Activated CD4-positive, alpha-beta T cell treated with anti-CD3 and anti-CD28 coated beads, Interleukin-2, Interleukin-4, amounts not matched to agents 100 ng/mL and 50 ng/mL, durations not matched to agents 16 hours and 8 hours (primary cell): Measurements from ENCODE around the gene GPC5.
"Not testable (repeated sequence)": the region's sequence is repeated elsewhere in the genome, so short reads cannot be mapped to it uniquely, and the experiment has no call there.

Experiments
- DNase-seq: peaks from one replicate; pipeline ENCODE4 v3.0.0-alpha.2; 2020; ENCODE audit warnings: low spot score

Gene GPC5

DNA sequence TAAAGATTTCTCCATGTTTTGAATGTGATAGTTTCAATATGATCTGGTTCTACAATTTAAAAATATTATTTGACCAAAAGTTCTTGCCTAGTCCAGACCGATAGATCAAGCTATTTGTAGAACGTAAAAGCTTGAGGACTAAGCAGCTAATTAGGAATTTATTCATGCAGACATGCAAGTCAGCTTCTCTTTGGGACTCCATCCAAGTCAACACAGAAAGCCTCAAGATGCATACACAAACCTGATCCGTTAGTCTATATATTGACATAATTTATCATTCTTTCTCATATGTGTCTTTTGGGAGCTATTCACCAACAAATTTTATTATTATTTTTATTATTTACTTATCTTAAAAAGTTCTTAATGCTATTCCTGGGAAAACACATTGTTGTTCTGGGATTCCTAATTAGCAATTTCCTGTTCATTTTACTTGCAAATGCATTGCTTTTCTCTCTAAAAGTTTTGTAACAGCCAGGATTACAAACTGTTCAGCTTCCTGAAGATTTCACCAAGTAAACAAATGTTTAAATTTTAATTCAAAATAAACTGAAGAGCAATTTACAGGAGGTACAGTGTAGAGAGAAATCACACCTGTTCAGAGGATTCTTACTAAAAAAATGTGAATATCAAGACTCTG, 375.3 kb downstream of the GPC5 start:
- no peak for DNase-seq

DNA sequence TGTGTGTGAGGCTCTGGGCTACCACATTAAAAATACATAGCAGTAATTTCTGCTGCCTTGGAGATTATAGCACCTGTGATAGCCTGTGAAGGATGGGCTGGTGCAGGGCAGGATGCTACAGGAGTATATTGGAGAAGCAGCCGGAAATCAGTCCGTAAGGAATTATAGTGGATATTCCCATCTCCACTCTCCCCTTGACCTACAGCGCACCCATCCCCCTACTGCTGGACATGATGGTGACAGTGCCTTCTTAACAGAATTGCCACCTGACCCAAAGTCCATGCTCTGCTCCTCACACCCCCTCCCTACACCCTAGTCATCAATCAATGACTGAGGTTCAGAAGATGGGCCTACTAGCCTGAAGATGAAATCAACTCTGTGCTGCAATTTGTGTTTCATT, 376.0 kb downstream of the GPC5 start:
- DNase-seq, result no peak

DNA sequence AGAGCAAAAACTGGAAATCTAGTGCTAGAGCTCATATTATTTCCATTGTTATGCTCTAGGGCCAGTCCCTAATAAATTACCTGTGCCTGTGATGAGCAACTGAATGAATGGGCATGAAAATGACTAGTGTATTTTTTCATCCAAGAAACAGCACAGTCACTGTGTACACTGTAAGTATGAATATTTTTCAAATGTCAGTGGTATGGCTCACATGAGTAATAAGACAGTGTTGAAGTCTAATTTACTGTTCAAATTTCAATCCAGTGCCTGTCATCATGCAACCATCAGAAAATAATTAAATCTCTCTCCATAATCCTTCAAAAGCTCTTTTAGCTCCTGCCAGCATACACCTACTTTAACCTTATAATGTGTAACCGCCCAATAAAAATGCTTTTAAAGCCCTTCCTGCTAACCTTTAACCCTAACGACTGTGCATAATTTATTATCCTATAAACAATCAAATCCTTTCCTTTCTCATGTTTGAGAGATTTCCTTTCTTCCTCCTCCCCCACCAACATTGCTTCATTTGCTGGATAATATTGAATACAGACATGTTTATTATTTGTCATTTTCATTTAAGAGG, 378.3 kb downstream of the GPC5 start:
- DNase-seq, result no peak

DNA sequence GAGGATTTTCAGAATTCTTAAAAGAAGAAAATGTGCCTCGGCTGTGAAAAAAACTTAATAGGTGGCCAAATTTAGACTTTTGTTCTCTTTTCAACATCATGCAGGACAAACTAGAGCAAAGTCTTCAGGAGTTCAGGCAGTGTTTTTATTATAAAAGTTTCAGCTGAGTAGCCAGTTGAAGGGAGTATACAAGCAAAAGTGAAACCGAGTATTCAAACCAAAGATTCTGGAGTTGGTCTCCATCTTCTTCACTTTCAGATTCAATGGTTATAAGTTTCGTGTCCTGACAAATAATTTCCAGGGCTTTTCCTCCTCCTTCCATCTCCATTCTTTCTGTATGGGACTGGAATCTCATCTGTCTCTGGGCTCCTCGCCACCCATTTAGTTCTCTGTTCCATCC, 379.7 kb downstream of the GPC5 start:
- no peak for DNase-seq

DNA sequence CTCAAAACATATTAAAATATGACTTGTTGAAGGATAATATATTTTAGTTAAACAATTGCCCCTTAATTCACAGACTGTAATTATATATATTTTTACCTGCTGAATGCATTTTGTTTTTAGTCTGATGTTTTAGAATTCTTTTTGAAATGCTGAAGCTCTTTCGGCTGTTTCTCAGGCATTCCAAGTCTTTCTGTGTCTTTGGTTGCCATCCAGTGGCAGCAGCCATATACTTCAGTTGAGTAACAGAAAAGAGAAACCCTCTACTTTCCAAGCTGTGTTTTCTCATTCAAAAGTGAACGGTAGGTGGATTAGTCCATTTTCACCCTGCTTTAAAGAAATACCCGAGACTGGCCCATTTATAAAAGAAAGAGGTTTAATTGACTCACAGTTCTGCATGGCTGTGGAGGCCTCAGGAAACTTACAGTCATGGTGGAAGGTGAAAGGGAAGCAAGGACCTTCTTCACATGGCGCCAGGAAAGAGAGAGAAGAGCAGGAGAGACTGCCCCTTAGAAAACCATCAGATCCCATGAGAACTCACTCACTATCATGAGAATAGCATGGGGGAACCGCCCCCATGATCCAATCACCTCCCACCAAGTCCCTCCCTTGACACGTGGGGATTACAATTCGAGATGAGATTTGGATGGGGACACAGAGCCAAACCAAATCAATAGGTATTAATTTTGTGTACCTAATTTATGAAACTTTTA, 383.7 kb downstream of the GPC5 start:
- DNase-seq, result not testable (repeated sequence)

DNA sequence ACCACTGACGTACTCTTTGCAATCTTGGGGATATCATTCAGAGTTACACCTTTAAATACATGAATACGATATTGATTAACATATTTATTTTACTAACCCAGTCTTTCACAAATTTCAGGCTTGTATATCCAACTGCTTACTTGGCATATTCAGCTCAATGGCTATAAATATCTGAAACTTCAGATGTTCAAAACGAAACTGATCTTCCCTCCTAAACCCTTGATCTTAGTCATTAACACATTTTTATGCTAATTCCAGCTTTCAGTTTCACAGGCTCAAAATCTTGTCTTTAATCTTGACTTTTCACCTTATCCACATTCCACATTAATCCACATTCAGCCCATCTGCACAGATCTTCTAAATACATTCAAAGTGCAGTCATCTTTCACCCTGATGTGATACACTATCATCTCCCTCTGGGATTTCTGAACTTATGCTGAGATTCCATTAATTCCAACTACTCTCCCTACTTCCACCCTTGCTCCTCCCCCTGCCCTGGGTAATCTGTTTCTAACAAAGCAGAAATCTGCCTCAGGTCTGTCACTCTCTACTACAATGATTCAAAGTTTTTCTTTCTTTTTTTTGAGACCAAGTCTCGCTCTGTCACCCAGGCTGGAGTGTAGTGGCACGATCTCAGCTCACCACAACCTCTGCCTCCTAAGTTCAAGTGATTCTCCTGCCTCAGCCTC, 387.2 kb downstream of the GPC5 start:
- no peak for DNase-seq

DNA sequence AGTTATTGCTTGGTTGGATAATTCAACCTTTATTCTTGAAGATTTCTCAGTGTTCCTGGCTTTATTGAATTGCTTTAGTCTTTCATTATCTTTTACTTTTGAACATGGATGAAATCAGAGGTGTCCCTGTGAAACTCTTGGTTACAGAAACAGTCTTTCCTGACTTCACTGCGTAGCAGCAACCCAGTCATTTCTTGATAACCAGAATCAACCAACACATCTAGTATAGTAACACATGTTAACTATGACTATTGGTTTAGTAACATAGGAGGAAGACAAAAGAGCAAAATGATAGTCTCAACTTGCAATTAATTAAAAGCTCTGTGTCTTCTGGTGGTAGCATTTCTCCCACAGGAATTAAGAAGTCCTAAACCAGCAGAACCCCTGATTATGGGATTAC, 393.6 kb downstream of the GPC5 start:
- no peak for DNase-seq

DNA sequence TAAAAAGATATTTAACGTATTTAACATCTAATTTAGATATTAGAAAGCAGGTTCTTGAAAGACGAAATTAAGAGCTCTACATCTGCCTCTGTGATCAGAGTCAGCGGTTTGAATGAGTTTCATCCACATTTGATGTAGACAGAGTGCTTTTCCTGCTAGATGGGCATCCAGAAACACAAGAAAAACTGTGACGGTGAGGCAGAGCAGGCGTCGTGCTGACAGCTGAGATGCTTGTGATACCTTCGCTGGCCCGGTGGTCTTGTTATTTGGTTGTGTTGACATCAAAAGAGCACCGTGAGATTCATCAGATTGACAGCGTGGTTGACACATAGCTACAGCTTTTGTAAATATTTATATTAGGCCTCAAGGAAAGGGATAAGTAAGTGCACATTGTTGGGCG, 399.1 kb downstream of the GPC5 start:
- no peak for DNase-seq

DNA sequence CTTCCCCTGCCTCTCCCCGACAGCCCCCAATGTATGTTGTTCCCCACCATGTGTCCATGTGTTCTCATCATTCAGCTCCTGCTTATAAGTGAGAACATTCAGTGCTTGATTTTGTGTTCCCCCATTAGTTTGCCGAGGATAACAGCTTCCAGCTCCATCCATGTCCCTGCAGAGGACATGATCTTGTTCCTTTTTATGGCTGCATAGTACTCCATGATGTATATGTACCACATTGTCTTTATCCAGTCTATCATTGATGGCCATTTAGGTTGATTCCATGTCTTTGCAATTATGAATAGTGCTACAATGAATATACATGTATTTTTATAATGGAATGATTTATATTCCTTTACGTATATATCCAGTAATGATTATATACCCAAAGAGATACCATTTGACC, 399.9 kb downstream of the GPC5 start:
- DNase-seq, result not testable (repeated sequence)

DNA sequence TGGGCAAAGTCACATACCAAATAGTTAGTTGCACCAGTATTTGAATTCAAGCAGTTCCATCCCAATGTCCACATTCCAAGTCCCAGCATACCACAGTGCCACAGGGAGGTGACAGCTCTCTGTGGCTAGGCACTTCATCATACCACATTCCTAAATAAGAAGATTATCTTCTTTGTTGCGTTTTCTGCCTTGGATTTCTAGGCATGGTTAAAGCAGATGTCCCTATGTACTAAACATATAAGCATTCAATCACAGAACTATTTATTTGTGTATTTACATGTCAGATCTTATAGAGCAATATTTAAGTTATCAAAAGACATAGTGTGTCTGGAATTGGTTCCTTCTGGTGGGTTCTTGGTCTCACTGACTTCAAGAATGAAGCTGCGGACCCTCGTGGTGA, 403.4 kb downstream of the GPC5 start:
- not testable (repeated sequence) for DNase-seq

DNA sequence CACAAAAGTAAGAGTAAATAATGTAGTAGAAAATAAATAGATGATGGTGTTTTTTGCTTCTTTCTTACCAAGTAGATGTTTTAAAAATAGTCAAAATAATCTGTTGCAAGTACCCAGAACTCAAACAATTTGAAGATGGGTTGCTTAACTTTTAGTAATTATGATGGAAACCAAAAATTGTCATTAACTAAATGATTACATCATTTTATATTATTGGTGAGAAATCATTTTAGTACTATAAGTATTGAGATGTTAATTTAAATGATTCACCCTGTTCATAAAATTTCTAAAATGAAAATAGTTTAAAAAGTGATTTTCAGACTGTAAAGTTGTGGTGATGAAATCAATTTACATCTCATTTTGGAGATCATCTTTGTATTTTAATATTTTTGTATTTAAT, 404.5 kb downstream of the GPC5 start:
- no peak for DNase-seq

DNA sequence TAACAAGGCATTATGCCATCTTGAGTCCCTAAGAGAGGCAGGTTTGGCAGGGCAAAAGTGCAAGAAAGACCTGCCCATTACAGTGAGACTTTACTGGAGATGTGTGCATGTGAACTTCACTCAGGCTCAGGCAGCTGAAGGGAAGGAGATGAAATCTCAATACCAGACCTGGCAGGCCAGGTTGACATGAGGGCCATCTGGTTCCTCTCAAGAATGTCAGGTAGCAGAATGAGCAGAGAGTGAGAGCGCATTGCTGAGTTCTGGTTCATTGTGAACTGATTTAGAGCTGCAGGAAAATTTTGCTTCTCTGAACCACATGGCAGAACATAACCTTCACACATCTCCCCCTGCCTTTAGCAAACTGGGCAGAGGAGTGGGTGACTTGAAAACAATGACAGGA, 406.3 kb downstream of the GPC5 start:
- DNase-seq, result no peak

DNA sequence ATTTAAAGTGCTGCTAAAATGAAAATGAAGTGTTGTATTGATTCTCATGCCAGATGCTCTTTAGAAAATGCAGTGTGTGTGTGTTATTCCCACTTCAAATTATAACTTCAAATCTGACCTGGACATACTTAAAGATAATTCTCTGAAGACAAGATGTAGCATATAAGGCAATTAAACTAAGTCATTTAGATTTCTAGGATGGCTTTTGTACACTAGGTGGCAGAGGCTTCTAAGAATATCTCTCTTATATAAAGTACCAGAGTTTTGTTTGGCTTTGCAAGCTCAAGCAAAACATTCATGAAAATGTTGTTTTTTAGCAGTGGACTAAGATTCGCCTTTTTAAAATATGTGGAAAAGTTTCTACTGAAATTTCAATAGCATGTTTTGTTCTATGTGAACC, 407.2 kb downstream of the GPC5 start:
- no peak for DNase-seq

DNA sequence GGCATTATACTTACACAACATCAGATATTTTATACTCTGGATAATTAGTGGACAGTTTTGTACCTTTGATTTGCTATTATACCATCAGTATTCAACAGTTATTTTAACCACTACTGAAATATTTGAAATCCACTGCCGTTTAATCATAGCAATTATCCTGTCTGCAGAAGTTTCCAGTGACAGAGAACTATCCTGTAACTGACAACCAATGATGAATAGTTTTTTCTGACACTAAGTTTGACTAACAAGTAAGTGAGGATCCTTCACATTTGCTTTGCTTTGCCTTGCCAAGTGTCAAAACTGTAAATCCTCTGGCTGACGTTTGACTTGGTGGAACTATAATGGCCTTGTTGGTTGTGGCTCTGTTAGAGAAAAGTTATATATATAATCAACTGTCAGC, 410.7 kb downstream of the GPC5 start:
- no peak for DNase-seq

DNA sequence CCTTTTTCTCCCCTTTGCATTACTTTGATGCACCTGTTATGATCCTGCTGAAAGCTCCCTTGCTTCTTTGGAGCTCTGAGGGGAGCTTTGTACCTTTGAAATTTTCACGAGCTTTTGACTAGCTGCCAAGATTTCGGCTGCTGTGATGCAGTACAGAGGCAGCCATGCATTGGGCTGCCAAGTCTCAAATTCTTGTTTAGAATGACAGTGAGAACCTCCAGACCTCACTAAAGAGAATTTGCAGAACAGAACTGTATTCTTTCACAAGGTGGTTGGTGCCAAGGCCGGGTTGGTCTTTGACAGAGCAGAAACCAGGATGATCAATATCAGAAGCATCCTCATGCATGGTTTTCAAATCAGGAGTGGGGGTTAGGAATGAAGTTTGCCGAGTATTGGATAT, 414.8 kb downstream of the GPC5 start:
- DNase-seq, result no peak

DNA sequence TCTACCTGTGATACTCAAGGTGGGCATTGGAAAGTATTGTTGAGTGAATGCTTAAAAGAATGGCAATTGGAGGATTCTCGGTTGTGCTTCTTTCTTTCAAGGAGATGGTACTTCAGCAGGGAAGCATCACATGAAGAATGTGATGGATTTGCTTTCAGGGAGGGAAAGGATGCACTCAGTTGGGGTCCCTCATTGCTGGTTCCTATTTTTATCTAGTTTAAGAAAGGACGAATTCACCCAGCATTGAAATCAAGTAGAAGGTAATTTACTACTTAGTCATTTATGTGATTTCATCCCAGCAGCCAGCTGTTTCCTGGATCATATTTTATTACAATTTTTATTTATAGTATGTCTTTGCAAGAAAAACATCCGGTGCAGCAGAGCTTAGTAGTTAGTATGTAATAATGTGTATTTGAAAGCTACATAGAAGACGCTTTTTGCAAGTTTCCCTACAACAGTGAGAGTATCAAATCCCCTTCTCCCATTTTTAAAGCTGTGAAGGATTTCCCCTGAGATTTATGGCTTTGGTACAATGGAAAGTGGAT, 417.9 kb downstream of the GPC5 start:
- DNase-seq, result no peak

DNA sequence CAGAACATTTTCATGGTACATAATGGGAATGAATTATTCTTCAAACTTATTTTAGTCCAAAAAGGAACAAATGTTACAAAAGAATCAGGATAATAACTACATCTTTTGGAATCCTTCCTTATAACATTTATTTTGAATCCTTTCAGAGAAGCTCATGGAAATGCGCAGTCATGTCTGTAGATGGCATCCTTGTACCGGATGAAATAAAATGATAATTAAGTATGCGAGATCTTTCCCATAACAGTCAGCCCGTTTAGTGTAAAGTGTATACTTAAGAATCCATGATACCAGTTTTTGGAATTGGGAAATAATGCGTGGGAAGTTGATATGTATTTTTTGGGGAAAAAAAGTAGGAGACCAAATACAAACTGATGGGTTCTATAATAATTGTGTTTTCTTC, 418.8 kb downstream of the GPC5 start:
- no peak for DNase-seq

DNA sequence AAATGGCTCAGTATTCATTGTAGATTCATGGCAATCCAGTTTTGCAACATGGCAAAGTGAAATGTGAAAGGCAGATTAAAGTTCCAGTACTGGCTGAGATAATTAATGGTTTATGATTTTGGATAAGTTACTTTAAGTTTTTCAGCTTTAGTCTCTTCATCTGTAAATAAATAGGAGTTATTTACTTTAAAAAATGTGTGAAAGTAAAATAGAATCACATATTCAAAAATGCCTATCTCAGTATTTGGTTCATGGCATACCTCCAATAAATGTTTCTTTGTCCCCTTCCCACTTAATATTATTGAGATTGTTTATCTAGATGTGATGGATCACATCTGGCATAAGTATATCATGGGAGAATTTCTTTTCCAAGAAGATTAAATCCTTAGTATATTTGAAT, 426.0 kb downstream of the GPC5 start:
- no peak for DNase-seq

DNA sequence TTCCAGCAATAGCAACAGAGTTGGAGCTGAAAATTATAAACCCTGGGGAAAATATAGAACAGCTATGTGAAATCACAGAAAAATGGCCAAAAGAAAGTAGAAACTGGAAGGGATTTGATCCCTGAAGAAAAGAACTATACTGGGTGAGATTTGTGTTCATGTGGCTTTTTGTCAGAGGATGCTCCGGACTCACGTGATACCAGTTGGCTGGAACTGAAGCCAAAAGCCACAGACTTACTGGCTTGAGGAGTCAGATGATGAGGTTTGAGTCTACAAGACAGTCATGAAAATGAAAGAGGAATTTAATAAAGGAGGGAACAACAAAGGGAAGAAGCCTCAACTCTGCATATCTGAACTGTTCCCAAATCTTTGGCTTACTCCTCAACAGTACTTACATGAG, 427.1 kb downstream of the GPC5 start:
- no peak for DNase-seq

DNA sequence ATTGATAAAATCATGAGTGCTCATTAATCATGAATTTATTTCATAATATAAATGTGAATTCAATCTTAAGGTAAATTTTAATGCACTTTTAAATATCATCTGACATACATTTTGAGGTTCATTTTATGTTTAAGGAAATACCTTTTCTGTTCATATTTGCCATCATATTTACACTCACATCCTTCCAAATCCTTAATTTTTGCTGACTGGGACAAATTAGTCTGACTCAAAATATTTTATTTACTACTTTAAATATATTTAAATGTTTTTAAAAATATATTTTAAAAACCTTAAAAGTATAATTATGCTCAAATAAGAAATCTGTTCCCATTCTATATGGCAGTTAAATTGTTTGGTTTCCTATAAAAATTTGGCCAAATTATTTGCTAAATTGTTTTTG, 438.1 kb downstream of the GPC5 start:
- DNase-seq, result no peak

DNA sequence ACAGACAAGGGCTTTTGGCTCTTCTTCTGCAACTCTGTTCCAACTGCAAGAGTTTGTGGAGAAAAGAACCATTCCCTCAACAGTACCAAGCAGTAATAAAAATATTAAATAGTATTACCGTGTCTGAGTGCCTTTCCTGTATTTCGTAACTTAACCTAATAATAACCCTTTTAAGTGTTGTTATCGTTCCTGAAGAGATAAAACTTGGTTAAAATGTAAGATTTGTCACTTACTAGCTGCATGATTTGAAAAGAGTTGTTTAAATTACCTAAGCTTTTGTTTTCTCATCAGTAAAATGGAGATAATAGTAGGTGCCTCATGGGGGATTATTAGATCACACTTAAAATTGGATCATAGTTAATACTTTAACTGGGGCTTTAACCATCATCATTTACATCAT, 447.2 kb downstream of the GPC5 start:
- no peak for DNase-seq

DNA sequence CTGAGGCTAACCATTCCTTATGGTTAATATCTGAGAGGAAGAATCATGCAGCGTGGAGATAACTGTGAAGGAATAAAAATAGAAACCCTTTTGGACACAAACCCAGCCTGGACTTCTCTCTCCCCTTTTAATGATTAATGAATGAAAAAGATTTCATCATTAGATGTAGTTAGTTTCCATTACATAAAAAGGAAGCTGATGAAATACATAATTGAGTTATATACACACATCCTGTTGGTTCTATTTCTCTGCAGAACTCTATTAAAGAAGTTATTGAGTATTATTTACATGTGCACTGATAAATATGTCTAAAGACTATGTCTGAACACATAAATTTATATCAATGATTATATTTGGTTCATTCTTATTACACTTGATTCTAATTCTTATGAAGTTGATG, 465.3 kb downstream of the GPC5 start:
- no peak for DNase-seq

DNA sequence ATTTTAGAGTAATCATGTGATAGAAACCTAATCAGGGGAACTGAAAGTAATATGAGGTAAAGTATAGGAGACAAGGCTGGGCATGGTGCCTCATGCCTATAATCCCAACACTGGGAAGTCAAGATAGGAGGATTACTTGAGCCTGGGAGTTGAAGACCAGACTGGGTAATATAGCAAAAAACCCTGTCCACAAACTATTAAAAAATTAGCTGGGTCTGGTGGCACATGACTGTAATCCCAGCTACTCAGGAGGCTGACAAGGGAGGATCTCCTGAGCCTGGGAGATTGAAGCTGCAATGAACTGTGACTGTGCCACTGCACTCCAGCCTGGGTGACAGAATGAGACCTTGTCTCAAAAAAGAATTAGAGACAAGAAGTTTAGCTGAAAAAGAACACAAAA, 469.9 kb downstream of the GPC5 start:
- DNase-seq, result no peak
